IMR-90 (cell line): Measurements from ENCODE around the gene ETFDH. TPM values are rescaled to one million over a fixed set of nuclear protein-coding genes. Genes with fewer than 3 reads are reported as not detected.
"Not testable (repeated sequence)": the region's sequence is repeated elsewhere in the genome, so short reads cannot be mapped to it uniquely, and the experiment has no call there.

ENCODE experiments used
- ATAC-seq: fragments of 200-7000 bp; cut with Tn5 transposase; 2 replicates; pipeline ENCODE4 v1.9.1; 2020; ENCODE audit warnings: low read depth, mild to moderate bottlenecking, moderate library complexity
- BruUV-seq: library from RNA; stranded (reverse); fragments of 400-500 nt; replicated peaks from 2 replicates; lab custom pipeline; 2021; lab: Mats Ljungman, UMichigan
- CTCF ChIA-PET: fragments of 300-600 bp; formaldehyde crosslinking; extraction: SDS; loops from one replicate; lab custom pipeline; 2021; ENCODE audit warnings: antibody characterized with exemption; lab: Yijun Ruan, JAX
- POLR2A ChIA-PET: fragments of 300-600 bp; sonication (Branson Sonifier 250); formaldehyde crosslinking; loops from one replicate; lab custom pipeline; 2022; ENCODE audit warnings: antibody characterized with exemption; ENCODE audit not compliant: unreplicated experiment; lab: Charles Lee
- DNase-seq: peaks from one replicate; pipeline ENCODE4 v3.0.0; 2013
- H2AFZ ChIP-seq: replicated peaks from 2 replicates; pipeline ENCODE3; 2013; ENCODE audit warnings: low read length, mild to moderate bottlenecking; ENCODE audit not compliant: poor library complexity
- H2AK5ac ChIP-seq: 2 replicates; pipeline ENCODE4 v1.6.1; 2013; ENCODE audit warnings: low read depth, low read length, inconsistent platforms
- H2AK9ac ChIP-seq: replicated peaks from 2 replicates; pipeline ENCODE3; 2013; ENCODE audit warnings: mild to moderate bottlenecking, low read depth, low read length, moderate library complexity; ENCODE audit not compliant: poor library complexity
- H2BK120ac ChIP-seq: 2 replicates; pipeline ENCODE4 v1.6.1; 2013; ENCODE audit warnings: low read depth, low read length, inconsistent platforms
- H2BK15ac ChIP-seq: 3 replicates; pipeline ENCODE4 v1.6.1; 2013; ENCODE audit warnings: low read depth, low read length, inconsistent platforms
- H2BK20ac ChIP-seq: 2 replicates; pipeline ENCODE4 v1.6.1; 2013; ENCODE audit warnings: low read depth, mild to moderate bottlenecking, inconsistent platforms, low read length, moderate library complexity
- H2BK5ac ChIP-seq: 2 replicates; pipeline ENCODE4 v1.6.1; 2013; ENCODE audit warnings: mild to moderate bottlenecking, low read depth, low read length, inconsistent platforms; ENCODE audit not compliant: poor library complexity, severe bottlenecking
- H3K14ac ChIP-seq: replicated peaks from 2 replicates; pipeline ENCODE4 v1.6.1; 2013; ENCODE audit warnings: low read depth, low read length, inconsistent platforms
- H3K18ac ChIP-seq: 2 replicates; pipeline ENCODE4 v1.6.1; 2013; ENCODE audit warnings: low read depth, low read length, control low read depth
- H3K23ac ChIP-seq: 2 replicates; pipeline ENCODE4 v1.6.1; 2013; ENCODE audit warnings: low read depth, low read length, inconsistent platforms
- H3K27ac ChIP-seq: 2 replicates; pipeline ENCODE4 v1.5.1; 2013; ENCODE audit warnings: mild to moderate bottlenecking, control low read depth, low read length; ENCODE audit not compliant: insufficient read depth
- H3K27me3 ChIP-seq: 2 replicates; pipeline ENCODE4 v1.6.1; 2013; ENCODE audit warnings: low read length; ENCODE audit not compliant: control insufficient read depth, insufficient read depth
- H3K36me3 ChIP-seq: 2 replicates; pipeline ENCODE4 v1.6.1; 2013; ENCODE audit warnings: low read length, mixed read lengths; ENCODE audit not compliant: control insufficient read depth, insufficient read depth
- H3K4ac ChIP-seq: 2 replicates; pipeline ENCODE4 v1.6.1; 2013; ENCODE audit warnings: low read depth, low read length, inconsistent platforms
- H3K4me1 ChIP-seq: 2 replicates; pipeline ENCODE4 v1.6.1; 2013; ENCODE audit warnings: low read length, mixed read lengths; ENCODE audit not compliant: control insufficient read depth, insufficient read depth
- H3K4me2 ChIP-seq: 2 replicates; pipeline ENCODE4 v1.6.1; 2013; ENCODE audit warnings: low read depth, mild to moderate bottlenecking, control low read depth, low read length, moderate library complexity
- H3K4me3 ChIP-seq: 2 replicates; pipeline ENCODE4 v1.5.1; 2013; ENCODE audit warnings: low read depth, mild to moderate bottlenecking, control low read depth, low read length, moderate library complexity; ENCODE audit not compliant: insufficient read depth
- H3K56ac ChIP-seq: 2 replicates; pipeline ENCODE4 v1.6.1; 2013; ENCODE audit warnings: low read length, inconsistent platforms; ENCODE audit not compliant: insufficient read depth; ENCODE audit errors: extremely low read depth
- H3K79me1 ChIP-seq, 2 experiments: 2 replicates each; pipeline ENCODE4 v1.6.1; 2013; ENCODE audit warnings: low read length in 2 of 2, inconsistent platforms in 1 of 2, low read depth in 1 of 2
- H3K9ac ChIP-seq: 2 replicates; pipeline ENCODE4 v1.6.1; 2013; ENCODE audit warnings: low read depth, low read length, control low read depth
- H3K9me1 ChIP-seq: 2 replicates; pipeline ENCODE4 v1.6.1; 2013; ENCODE audit warnings: low read length, inconsistent platforms; ENCODE audit not compliant: insufficient read depth
- H3K9me3 ChIP-seq: 2 replicates; pipeline ENCODE4 v1.6.1; 2013; ENCODE audit warnings: low read length; ENCODE audit not compliant: control insufficient read depth, insufficient read depth
- H4K20me1 ChIP-seq: 2 replicates; pipeline ENCODE4 v1.6.1; 2013; ENCODE audit warnings: low read length, inconsistent platforms; ENCODE audit not compliant: insufficient read depth
- H4K5ac ChIP-seq: 2 replicates; pipeline ENCODE4 v1.6.1; 2013; ENCODE audit warnings: mild to moderate bottlenecking, low read depth, low read length, control low read depth
- H4K8ac ChIP-seq, 2 experiments: 2 replicates each; pipeline ENCODE4 v1.6.1; 2013; ENCODE audit warnings: low read depth in 2 of 2, low read length in 2 of 2, control low read depth in 1 of 2, inconsistent platforms in 1 of 2
- H4K91ac ChIP-seq: 2 replicates; pipeline ENCODE4 v1.6.1; 2013; ENCODE audit warnings: low read depth, low read length, inconsistent platforms; ENCODE audit not compliant: insufficient read depth
- WGBS, 2 experiments: methylation state at CpG; one replicate each; pipeline versions ENCODE4 v1.1.5 to v1.1.7; 2013; ENCODE audit warnings: missing lambda C conversion rate in 2 of 2; ENCODE audit not compliant: insufficient read length in 1 of 2; ENCODE audit errors: extremely low coverage in 2 of 2; 5-methylcytosine and 5-hydroxymethylcytosine counted together
- dilution Hi-C: fragments of 300-500 bp; cut with HindIII; formaldehyde crosslinking; loops from one replicate; pipeline ENCODE4 v1.14.3; 2018; ENCODE audit warnings: low sequenced_read_pairs; ENCODE audit not compliant: unreplicated experiment
- in situ Hi-C: fragments of 300-500 bp; cut with MboI; formaldehyde crosslinking; loops from 3 replicates; pipeline ENCODE4 v1.14.3; 2019; ENCODE audit warnings: low sequenced_read_pairs, inconsistent platforms, mixed read lengths
- intact Hi-C: fragments of 100-400 bp; cut with micrococcal nuclease; formaldehyde crosslinking; loops from 2 replicates; pipeline ENCODE4 v1.10.0; 2022
- polyA plus RNA-seq, 3 experiments: library from polyadenylated mRNA; depleted of rRNA; stranded (reverse); fragments of >200 nt; gene quantifications; 2 replicates each; pipeline ENCODE4 v1.2.3, GENCODE V29; 2012; ENCODE audit warnings: low replicate concordance in 1 of 3
- total RNA-seq: library from RNA; depleted of rRNA; stranded (reverse); fragments of >200 nt; gene quantifications from 2 replicates; pipeline ENCODE4 v1.2.3, GENCODE V29; 2012

The ETFDH gene
- total and polyA plus RNA-seq, 2 of the 4 experiments (the other 2 are of a cell fraction), result 14.0 to 19.1 TPM

DNA sequence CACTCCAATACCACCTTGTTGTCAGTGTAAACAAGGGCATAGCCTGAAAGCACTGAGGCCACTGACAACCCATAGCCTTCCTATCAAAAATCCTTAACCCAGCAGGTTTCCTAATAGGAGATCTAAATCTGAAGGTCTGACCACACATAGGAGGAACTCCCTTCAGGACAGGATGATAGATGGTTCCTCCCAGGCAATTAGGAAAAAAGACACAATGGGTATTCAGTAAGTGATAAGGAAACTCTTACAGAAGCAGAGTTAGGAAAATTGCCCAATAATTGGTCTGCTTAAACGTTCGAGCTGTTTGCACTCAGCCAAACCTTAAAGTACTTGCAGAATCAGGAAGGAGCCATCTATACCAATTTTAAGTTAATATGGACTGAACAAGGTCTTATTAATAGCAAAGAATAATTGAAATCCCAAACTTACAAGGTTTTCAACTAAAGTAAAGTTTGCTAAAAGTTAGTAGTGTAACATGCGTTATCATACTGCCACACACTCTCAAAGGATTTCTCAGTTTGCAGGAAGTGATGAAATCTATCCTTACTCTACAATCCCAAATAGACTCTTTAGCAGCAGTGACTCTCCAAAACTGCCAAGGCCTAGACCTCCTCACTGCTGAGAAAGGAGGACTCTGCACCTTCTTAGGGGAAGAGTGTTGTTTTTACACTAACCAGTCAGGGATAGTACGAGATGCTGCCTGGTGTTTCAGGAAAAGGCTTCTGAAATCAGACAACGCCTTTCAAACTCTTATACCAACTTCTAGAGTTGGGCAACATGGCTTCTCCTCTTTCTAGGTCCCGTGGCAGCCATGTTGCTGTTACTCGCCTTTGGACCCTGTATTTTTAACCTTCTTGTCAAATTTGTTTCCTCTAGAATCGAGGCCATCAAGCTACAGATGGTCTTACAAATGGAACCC lies 8.1 kb upstream of the ETFDH start:
- H4K20me1 ChIP-seq, H3K27ac ChIP-seq, H2BK15ac ChIP-seq, H2BK120ac ChIP-seq, POLR2A ChIA-PET, BruUV-seq, H2AFZ ChIP-seq, H2AK9ac ChIP-seq, H4K91ac ChIP-seq, H3K4me1 ChIP-seq, H3K4me2 ChIP-seq, H3K36me3 ChIP-seq, H3K9ac ChIP-seq, H3K79me1 ChIP-seq, H3K4ac ChIP-seq, H2BK5ac ChIP-seq, H3K56ac ChIP-seq, H2AK5ac ChIP-seq, H4K5ac ChIP-seq, H3K18ac ChIP-seq, H3K27me3 ChIP-seq, in situ Hi-C loops, H3K9me3 ChIP-seq, ATAC-seq, H3K9me1 ChIP-seq, DNase-seq, dilution Hi-C loops, H3K14ac ChIP-seq, intact Hi-C loops, H4K8ac ChIP-seq, H2BK20ac ChIP-seq, H3K23ac ChIP-seq, H3K4me3 ChIP-seq, CTCF ChIA-PET: not testable (repeated sequence)
- WGBS, 2 experiments, result no CpG with 5 or more reads among the region's 8 CpGs
